ENCODE measurements around the gene MOCOS. TPM values are rescaled to one million over a fixed set of nuclear protein-coding genes. Genes with fewer than 3 reads are reported as not detected.

Gene MOCOS
- total RNA-seq, 1 experiment from 2014 or later: 3.0 TPM

GRCh38 chr18:36175481-36175880 lies 11.8 kb upstream of the MOCOS start:
- in situ Hi-C loops (cut with HindIII; ENCODE audit: low pct_unique_long_range_greater_than_20kb, low sequenced_read_pairs) (no loop called here), intact Hi-C loops (cut with micrococcal nuclease; ENCODE audit: unreplicated experiment) (no loop called here)
- POLR2A ChIA-PET: no interaction called here
- Histone ChIP-seq H3K4me3 (ENCODE audit: low read depth in 2 of 2, low read length in 2 of 2) (no peak overlapping the region), H3K27ac (ENCODE audit: low read length) (no peak overlapping the region), H3K27me3 (ENCODE audit: control insufficient read depth, insufficient read depth, low read length) (no peaks in the 10 kb centered on the region), H3K4me1 (ENCODE audit: control insufficient read depth, insufficient read depth, low read length) (no peaks in the 10 kb centered on the region), H3K36me3 (ENCODE audit: control insufficient read depth, insufficient read depth, low read length) (peaks cover 7% of the 10 kb centered on the region; the same call in 1 of the 2 replicates), H3K9me3 (ENCODE audit: control insufficient read depth, insufficient read depth, low read depth, low read length) (no peaks in the 10 kb centered on the region)
- CTCF ChIA-PET: no interaction called here
- no peak for ATAC-seq
- DNase-seq (ENCODE audit: low read depth, low spot score): no peak
- TF ChIP-seq SIN3A (IDR thresholded peaks at IDR 0.05; ENCODE audit: borderline replicate concordance, insufficient read depth, low read depth, low read length): no peak
- no peak for TF ChIP-seq TCF7L2 (IDR thresholded peaks at IDR 0.05; ENCODE audit: low read depth, low read length)
- no peak for TF ChIP-seq CTCF (IDR thresholded peaks at IDR 0.05)
- no peak for TF ChIP-seq REST (IDR thresholded peaks at IDR 0.05; ENCODE audit: insufficient read depth in 1 of 2, low read depth in 2 of 2, low read length in 1 of 2)
- no peak for TF ChIP-seq POLR2AphosphoS5 (IDR thresholded peaks at IDR 0.05; ENCODE audit: low read depth, low read length)
- no TSS peak for BruUV-seq (replicated peaks)

- no peaks in the 10 kb centered on the region for H3K27me3 ChIP-seq (ENCODE audit: control insufficient read depth, insufficient read depth, low read length)
- DNase-seq (ENCODE audit: low read depth, low spot score): no peak
- no peak for ATAC-seq
- peaks cover 7% of the 10 kb centered on the region; the same call in 1 of the 2 replicates for H3K36me3 ChIP-seq (ENCODE audit: control insufficient read depth, insufficient read depth, low read length)
- H3K9me3 ChIP-seq (ENCODE audit: control insufficient read depth, insufficient read depth, low read depth, low read length): no peaks in the 10 kb centered on the region
- intact Hi-C loops (cut with micrococcal nuclease; ENCODE audit: unreplicated experiment) (no loop called here), in situ Hi-C loops (cut with HindIII; ENCODE audit: low pct_unique_long_range_greater_than_20kb, low sequenced_read_pairs) (no loop called here)
- CTCF ChIA-PET: no interaction called here
- TF ChIP-seq TCF7L2 (IDR thresholded peaks at IDR 0.05; ENCODE audit: low read depth, low read length): no peak
- TF ChIP-seq POLR2AphosphoS5 (IDR thresholded peaks at IDR 0.05; ENCODE audit: low read depth, low read length): no peak
- H3K27ac ChIP-seq (ENCODE audit: low read length): no peak overlapping the region
- no TSS peak for BruUV-seq (replicated peaks)
- POLR2A ChIA-PET: no interaction called here
- no peaks in the 10 kb centered on the region for H3K4me1 ChIP-seq (ENCODE audit: control insufficient read depth, insufficient read depth, low read length)
- no peak overlapping the region for H3K4me3 ChIP-seq (ENCODE audit: low read depth in 2 of 2, low read length in 2 of 2)
Measured at GRCh38 chr18:36176177-36176584, 11.1 kb upstream of the MOCOS start.

GRCh38 chr18:36176711-36177110 lies 10.6 kb upstream of the MOCOS start:
- in situ Hi-C loops (cut with HindIII; ENCODE audit: low pct_unique_long_range_greater_than_20kb, low sequenced_read_pairs): no loop called here
- ATAC-seq (no peak), DNase-seq (ENCODE audit: low read depth, low spot score) (no peak)
- BruUV-seq (replicated peaks): no TSS peak
- TF ChIP-seq CTCF (IDR thresholded peaks at IDR 0.05): no peak
- TF ChIP-seq SIN3A (IDR thresholded peaks at IDR 0.05; ENCODE audit: borderline replicate concordance, insufficient read depth, low read depth, low read length): no peak
- no peak for TF ChIP-seq POLR2AphosphoS5 (IDR thresholded peaks at IDR 0.05; ENCODE audit: low read depth, low read length)
- no peak for TF ChIP-seq TCF7L2 (IDR thresholded peaks at IDR 0.05; ENCODE audit: low read depth, low read length)
- ChIA-PET POLR2A (no interaction called here), CTCF (no interaction called here)
- H3K4me3 ChIP-seq (ENCODE audit: low read depth in 2 of 2, low read length in 2 of 2): no peak overlapping the region
- H3K36me3 ChIP-seq (ENCODE audit: control insufficient read depth, insufficient read depth, low read length): peaks cover 7% of the 10 kb centered on the region; the same call in 1 of the 2 replicates
- H3K9me3 ChIP-seq (ENCODE audit: control insufficient read depth, insufficient read depth, low read depth, low read length): no peaks in the 10 kb centered on the region
- no peaks in the 10 kb centered on the region for H3K4me1 ChIP-seq (ENCODE audit: control insufficient read depth, insufficient read depth, low read length)
- no peaks in the 10 kb centered on the region for H3K27me3 ChIP-seq (ENCODE audit: control insufficient read depth, insufficient read depth, low read length)
- H3K27ac ChIP-seq (ENCODE audit: low read length): no peak overlapping the region
- intact Hi-C loops (cut with micrococcal nuclease; ENCODE audit: unreplicated experiment): no loop called here
